MM.1S (cell line): ENCODE data around the gene KCNJ5.

ENCODE experiments used
- DNase-seq: peaks from one replicate; pipeline ENCODE4 v3.0.0-alpha.2; 2015
- H2AFZ ChIP-seq: fragments of 300-600 bp; sonication (generic); 2 replicates; pipeline ENCODE4 v1.6.0; 2016; ENCODE audit warnings: antibody characterized with exemption, low read length
- H3F3A ChIP-seq: fragments of 300-600 bp; sonication (generic); 2 replicates; pipeline ENCODE4 v1.6.1; 2016; ENCODE audit warnings: mild to moderate bottlenecking, antibody characterized with exemption, low read length, moderate library complexity, mixed read lengths; ENCODE audit not compliant: insufficient read depth
- H3K27ac ChIP-seq: fragments of 300-600 bp; sonication (generic); 2 replicates; pipeline ENCODE4 v1.5.1; 2016; ENCODE audit warnings: mild to moderate bottlenecking, low read length
- H3K27me3 ChIP-seq: fragments of 300-600 bp; sonication (generic); replicated peaks from 2 replicates; pipeline ENCODE4 v1.6.0; 2016; ENCODE audit warnings: low read length; ENCODE audit not compliant: insufficient read depth
- H3K36me3 ChIP-seq: fragments of 300-600 bp; sonication (generic); replicated peaks from 2 replicates; pipeline ENCODE4 v1.6.1; 2016; ENCODE audit warnings: mild to moderate bottlenecking, low read length, mixed read lengths; ENCODE audit not compliant: insufficient read depth
- H3K4me1 ChIP-seq: fragments of 300-600 bp; sonication (generic); 2 replicates; pipeline ENCODE4 v1.6.1; 2016; ENCODE audit warnings: low read length, mixed read lengths
- H3K4me2 ChIP-seq: fragments of 300-600 bp; sonication (generic); 2 replicates; pipeline ENCODE4 v1.6.0; 2016; ENCODE audit warnings: low read depth, low read length
- H3K4me3 ChIP-seq: fragments of 300-600 bp; sonication (generic); 2 replicates; pipeline ENCODE4 v1.5.1; 2016; ENCODE audit warnings: low read length, mixed read lengths
- H3K79me2 ChIP-seq: fragments of 300-600 bp; sonication (generic); 2 replicates; pipeline ENCODE4 v1.6.1; 2016; ENCODE audit warnings: mixed run types, low read length, mixed read lengths
- H3K9ac ChIP-seq: fragments of 300-600 bp; sonication (generic); 2 replicates; pipeline ENCODE4 v1.6.1; 2016; ENCODE audit warnings: low read length, mixed read lengths
- H3K9me2 ChIP-seq: fragments of 300-600 bp; sonication (generic); replicated peaks from 2 replicates; pipeline ENCODE4 v1.6.1; 2016; ENCODE audit warnings: mild to moderate bottlenecking, low read length, mixed read lengths; ENCODE audit not compliant: insufficient read depth
- H3K9me3 ChIP-seq: fragments of 300-600 bp; sonication (generic); replicated peaks from 2 replicates; pipeline ENCODE4 v1.6.1; 2016; ENCODE audit warnings: mild to moderate bottlenecking, low read length, mixed read lengths; ENCODE audit not compliant: insufficient read depth
- H4K20me1 ChIP-seq: fragments of 300-600 bp; sonication (generic); 2 replicates; pipeline ENCODE4 v1.6.1; 2016; ENCODE audit warnings: mild to moderate bottlenecking, low read length, moderate library complexity, mixed read lengths; ENCODE audit not compliant: insufficient read depth
- CTCF ChIP-seq: fragments of 300-600 bp; sonication (generic); IDR thresholded peaks from 2 replicates; pipeline ENCODE4 v1.5.1; 2016; ENCODE audit warnings: antibody characterized with exemption, low read length, mixed read lengths
- EZH2 ChIP-seq: fragments of 300-600 bp; sonication (generic); optimal IDR thresholded peaks from 2 replicates; pipeline ENCODE3; 2017; ENCODE audit warnings: low read depth, mild to moderate bottlenecking, antibody characterized with exemption, low read length, mixed read lengths
- EZH2phosphoT487 ChIP-seq: fragments of 300-600 bp; sonication (generic); IDR thresholded peaks from 2 replicates; pipeline ENCODE4 v1.6.1; 2018; ENCODE audit warnings: antibody characterized with exemption, low read length

The KCNJ5 gene

GRCh38 chr11:128915149-128915521 lies 24.0 kb downstream of the KCNJ5 start:
- Histone ChIP-seq H3K9ac (no peak overlapping the region), H3K79me2 (no peaks in the 10 kb centered on the region), H3K4me3 (no peak overlapping the region), H3K27me3 (no peaks in the 10 kb centered on the region), H3K4me1 (peaks cover 7% of the 10 kb centered on the region; the same call in 1 of the 2 replicates), H3K9me2 (no peaks in the 10 kb centered on the region), H3K4me2 (no peak overlapping the region), H3K9me3 (no peaks in the 10 kb centered on the region), H4K20me1 (no peaks in the 10 kb centered on the region), H2AFZ (no peak overlapping the region), H3K27ac (no peak overlapping the region), H3F3A (no peaks in the 10 kb centered on the region), H3K36me3 (no peaks in the 10 kb centered on the region)
- no peak for DNase-seq
- no peak for TF ChIP-seq EZH2
- TF ChIP-seq EZH2phosphoT487 = no peak
- TF ChIP-seq CTCF = no peak

- Histone ChIP-seq H3K4me1 (peaks cover 7% of the 10 kb centered on the region; the same call in 1 of the 2 replicates), H3K27me3 (no peaks in the 10 kb centered on the region), H3K36me3 (no peaks in the 10 kb centered on the region), H3K4me2 (no peak overlapping the region), H3K27ac (no peak overlapping the region), H2AFZ (no peak overlapping the region), H3K4me3 (no peak overlapping the region), H3K9me3 (no peaks in the 10 kb centered on the region), H3K79me2 (no peaks in the 10 kb centered on the region), H4K20me1 (no peaks in the 10 kb centered on the region), H3K9me2 (no peaks in the 10 kb centered on the region), H3K9ac (no peak overlapping the region), H3F3A (no peaks in the 10 kb centered on the region)
- DNase-seq = no peak
- no peak for TF ChIP-seq EZH2
- TF ChIP-seq EZH2phosphoT487 = no peak
- no peak for TF ChIP-seq CTCF
Observed at GRCh38 chr11:128916037-128916572, 24.9 kb downstream of the KCNJ5 start.

GRCh38 chr11:128916681-128917080 lies 25.5 kb downstream of the KCNJ5 start:
- no peaks in the 10 kb centered on the region for H3K9me3 ChIP-seq
- H4K20me1 ChIP-seq = no peaks in the 10 kb centered on the region
- H3K9me2 ChIP-seq = no peaks in the 10 kb centered on the region
- H3K27ac ChIP-seq = no peak overlapping the region
- DNase-seq = no peak
- no peak overlapping the region for H3K4me2 ChIP-seq
- H3K27me3 ChIP-seq = no peaks in the 10 kb centered on the region
- H3K4me1 ChIP-seq = peaks cover 7% of the 10 kb centered on the region; the same call in 1 of the 2 replicates
- no peak overlapping the region for H2AFZ ChIP-seq
- no peak overlapping the region for H3K4me3 ChIP-seq
- TF ChIP-seq EZH2 = no peak
- TF ChIP-seq CTCF = no peak
- no peak for TF ChIP-seq EZH2phosphoT487
- H3K79me2 ChIP-seq = no peaks in the 10 kb centered on the region
- H3K36me3 ChIP-seq = no peaks in the 10 kb centered on the region
- no peaks in the 10 kb centered on the region for H3F3A ChIP-seq
- H3K9ac ChIP-seq = no peak overlapping the region
